ENCODE measurements around the gene CCNY. TPM values are rescaled to one million over a fixed set of nuclear protein-coding genes. Genes with fewer than 3 reads are reported as not detected.

CCNY gene
- total RNA-seq, 2 experiments from 2014 or later, result 42.2 to 48.8 TPM

- TF ChIP-seq CTCF (IDR thresholded peaks at IDR 0.05), result no peak
- H3K9me3 Mint-ChIP-seq, result no peaks in the 10 kb centered on the region
- peaks cover 39% of the 10 kb centered on the region for H3K4me1 Mint-ChIP-seq (ENCODE audit: low read depth)
- no peak for DNase-seq
- H3K4me3 Mint-ChIP-seq, result no peak overlapping the region
- ChIA-PET POLR2A (interaction anchor here (0.6 kb wide), 1 partner anchor 19 kb away, joined by 4 read pairs; no protein-coding TSS in a partner anchor), CTCF (no interaction called here)
- H3K27ac Mint-ChIP-seq, result no peak overlapping the region
- no peaks in the 10 kb centered on the region for H3K27me3 Mint-ChIP-seq
- no peak for ATAC-seq
- H3K36me3 Mint-ChIP-seq (ENCODE audit: low read depth), result no peaks in the 10 kb centered on the region
- intact Hi-C loops (cut with micrococcal nuclease), result no loop called here
Measured at GRCh38 chr10:35466170-35466569, 129.9 kb downstream of the CCNY start.

DNA sequence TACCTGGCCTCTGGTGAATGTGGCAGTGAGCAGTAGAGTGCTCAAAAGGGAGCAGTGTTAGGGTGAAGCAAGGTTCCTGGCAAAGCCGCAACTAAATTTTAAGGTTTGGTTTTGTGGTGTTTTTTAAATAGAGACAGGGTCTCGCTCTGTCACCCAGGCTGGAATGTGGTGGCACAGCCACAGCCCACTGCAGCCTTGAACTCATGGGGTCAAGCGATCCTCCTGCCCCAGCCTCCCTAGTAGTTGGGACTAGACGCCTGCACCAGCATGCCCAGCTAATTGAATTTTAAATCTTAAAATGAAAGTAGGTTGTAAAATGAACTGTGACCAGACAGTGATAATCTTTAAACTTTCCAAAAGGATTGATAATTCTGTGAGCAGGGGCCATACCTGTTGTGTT, 130.4 kb downstream of the CCNY start:
- Mint-ChIP-seq H3K4me3 (no peak overlapping the region), H3K9me3 (no peaks in the 10 kb centered on the region), H3K4me1 (ENCODE audit: low read depth) (peaks cover 40% of the 10 kb centered on the region), H3K27me3 (no peaks in the 10 kb centered on the region), H3K27ac (no peak overlapping the region), H3K36me3 (ENCODE audit: low read depth) (no peaks in the 10 kb centered on the region)
- POLR2A ChIA-PET, result interaction anchor here (0.6 kb wide), 1 partner anchor 18 kb away, joined by 4 read pairs; no protein-coding TSS in a partner anchor
- TF ChIP-seq CTCF (IDR thresholded peaks at IDR 0.05), result no peak
- no peak for ATAC-seq
- CTCF ChIA-PET, result no interaction called here
- no peak for DNase-seq
- intact Hi-C loops (cut with micrococcal nuclease), result no loop called here

- ATAC-seq (no peak), DNase-seq (no peak)
- intact Hi-C loops (cut with micrococcal nuclease), result no loop called here
- H3K4me3 Mint-ChIP-seq, result no peak overlapping the region
- H3K9me3 Mint-ChIP-seq, result no peaks in the 10 kb centered on the region
- no peak overlapping the region for H3K27ac Mint-ChIP-seq
- H3K36me3 Mint-ChIP-seq (ENCODE audit: low read depth), result no peaks in the 10 kb centered on the region
- no peak for TF ChIP-seq CTCF (IDR thresholded peaks at IDR 0.05)
- H3K27me3 Mint-ChIP-seq, result no peaks in the 10 kb centered on the region
- H3K4me1 Mint-ChIP-seq (ENCODE audit: low read depth), result peaks cover 40% of the 10 kb centered on the region
- CTCF ChIA-PET, result no interaction called here
- POLR2A ChIA-PET, result no interaction called here
Measured at GRCh38 chr10:35467186-35467585, 130.9 kb downstream of the CCNY start.

GRCh38 chr10:35470248-35470924, 134.1 kb downstream of the CCNY start:
- Mint-ChIP-seq H3K9me3 (no peaks in the 10 kb centered on the region), H3K27me3 (no peaks in the 10 kb centered on the region), H3K27ac (no peak overlapping the region), H3K4me1 (ENCODE audit: low read depth) (peaks cover 40% of the 10 kb centered on the region), H3K36me3 (ENCODE audit: low read depth) (peaks cover 2% of the 10 kb centered on the region), H3K4me3 (no peak overlapping the region)
- DNase-seq, result no peak
- no peak for ATAC-seq
- intact Hi-C loops (cut with micrococcal nuclease), result no loop called here
- no peak for TF ChIP-seq CTCF (IDR thresholded peaks at IDR 0.05)
- CTCF ChIA-PET, result interaction anchor here (0.7 kb wide), 1 partner anchor 53 kb away, joined by 3 read pairs; no protein-coding TSS in a partner anchor
- POLR2A ChIA-PET, result interaction anchor here (0.8 kb wide), 1 partner anchor 17 kb away, joined by 3 read pairs; no protein-coding TSS in a partner anchor

DNA sequence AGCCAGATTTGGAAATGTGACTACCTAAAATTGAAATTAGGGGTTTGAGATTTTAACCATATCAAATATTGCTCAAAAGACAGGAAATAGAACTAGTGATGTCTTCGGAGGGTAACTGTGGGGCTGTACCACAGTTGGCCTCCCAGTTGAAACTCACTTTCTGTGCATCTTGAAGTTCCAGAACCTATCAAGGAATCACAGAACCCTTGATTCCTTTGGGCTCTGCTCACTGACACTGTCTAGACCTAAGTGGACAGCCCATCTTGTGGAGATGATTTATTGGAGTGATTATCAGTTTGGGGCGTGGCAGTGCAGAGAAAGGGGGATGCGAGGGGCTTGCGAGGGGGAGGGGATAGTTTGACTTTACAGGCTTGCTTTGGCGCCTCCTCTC, 134.6 kb downstream of the CCNY start:
- H3K27me3 Mint-ChIP-seq, result no peaks in the 10 kb centered on the region
- H3K4me1 Mint-ChIP-seq (ENCODE audit: low read depth), result peaks cover 40% of the 10 kb centered on the region
- H3K36me3 Mint-ChIP-seq (ENCODE audit: low read depth), result peaks cover 2% of the 10 kb centered on the region
- intact Hi-C loops (cut with micrococcal nuclease), result no loop called here
- ChIA-PET CTCF (interaction anchor here (0.7 kb wide), 1 partner anchor 53 kb away, joined by 3 read pairs; no protein-coding TSS in a partner anchor), POLR2A (interaction anchor here (0.8 kb wide), 1 partner anchor 17 kb away, joined by 3 read pairs; no protein-coding TSS in a partner anchor)
- H3K4me3 Mint-ChIP-seq, result no peak overlapping the region
- H3K27ac Mint-ChIP-seq, result no peak overlapping the region
- ATAC-seq (no peak), DNase-seq (no peak)
- TF ChIP-seq CTCF (IDR thresholded peaks at IDR 0.05), result no peak
- H3K9me3 Mint-ChIP-seq, result no peaks in the 10 kb centered on the region

All from activated CD8-positive, alpha-beta T cell treated with anti-CD3 and anti-CD28 coated beads for 36 hours (primary cell).